GM18873 (cell line): Measurements from ENCODE around the gene DNAJA4.

Source experiments
- ATAC-seq: cut with Tn5 transposase; IDR thresholded peaks from one replicate; pipeline ENCODE4 v1.9.1; 2021; ENCODE audit warnings: mild to moderate bottlenecking, moderate library complexity, moderate number of reproducible peaks; ENCODE audit not compliant: unreplicated experiment, low FRiP score

Gene DNAJA4

GRCh38 chr15:78264304-78265136 is at the start of gene DNAJA4:
Gene DNAJA4, plus strand, starts transcription at chr15:78264562. Its CDS starts 202 bp downstream, at chr15:78264764.
- ATAC-seq, result no peak

GRCh38 chr15:78216276-78217104 is 47.9 kb upstream of the DNAJA4 start:
- no peak for ATAC-seq

DNA sequence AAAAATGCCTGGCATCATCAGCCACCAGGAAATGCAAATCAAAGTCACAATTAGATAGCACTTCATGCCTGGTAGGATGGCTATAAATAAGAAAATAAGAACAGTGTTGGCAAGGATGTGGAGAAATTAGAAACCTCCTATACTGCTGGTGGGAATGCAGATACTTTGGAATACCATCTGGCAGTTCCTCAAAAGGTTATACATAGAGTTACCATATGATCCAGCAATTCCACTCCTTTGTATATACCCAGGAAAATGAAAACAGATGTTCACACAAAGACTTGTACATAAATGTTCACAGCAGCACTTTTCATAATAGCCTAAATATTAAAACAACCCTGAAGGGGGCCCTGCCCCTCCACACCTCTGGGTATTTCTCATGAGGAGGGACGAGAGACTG is 43.6 kb upstream of the DNAJA4 start:
- ATAC-seq, result no peak

DNA sequence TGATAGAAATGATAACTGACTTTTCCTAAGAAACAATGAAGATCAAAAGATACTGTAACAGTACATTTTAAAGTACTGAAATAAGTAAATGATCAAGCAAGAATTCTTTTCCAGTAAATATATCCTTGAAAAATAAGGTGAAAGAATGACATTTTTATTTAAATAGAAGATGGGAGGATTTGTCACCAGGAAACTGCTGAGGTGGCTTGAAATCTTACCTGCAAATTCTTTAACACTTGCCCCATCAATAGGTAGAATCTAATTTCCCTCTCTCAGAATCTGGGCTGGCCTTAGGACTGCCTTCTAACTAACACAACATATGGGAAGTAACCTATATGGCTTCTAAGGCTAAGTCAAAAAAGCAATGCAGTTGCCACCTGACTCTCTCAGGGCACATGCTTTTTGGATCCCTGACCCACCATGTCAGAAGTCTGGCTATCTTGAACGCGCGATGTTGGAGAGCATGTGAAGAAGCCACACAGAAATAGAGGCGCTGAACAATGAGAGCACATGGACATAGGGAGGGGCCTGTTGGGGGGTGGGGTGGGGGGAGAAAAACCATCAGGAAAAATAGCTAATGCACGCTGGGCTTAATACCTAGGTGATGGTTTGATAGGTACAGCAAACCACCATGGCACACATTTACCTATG is 41.5 kb upstream of the DNAJA4 start:
- no peak for ATAC-seq

- ATAC-seq, result no peak
Observed at GRCh38 chr15:78223396-78224022, 40.9 kb upstream of the DNAJA4 start.

DNA sequence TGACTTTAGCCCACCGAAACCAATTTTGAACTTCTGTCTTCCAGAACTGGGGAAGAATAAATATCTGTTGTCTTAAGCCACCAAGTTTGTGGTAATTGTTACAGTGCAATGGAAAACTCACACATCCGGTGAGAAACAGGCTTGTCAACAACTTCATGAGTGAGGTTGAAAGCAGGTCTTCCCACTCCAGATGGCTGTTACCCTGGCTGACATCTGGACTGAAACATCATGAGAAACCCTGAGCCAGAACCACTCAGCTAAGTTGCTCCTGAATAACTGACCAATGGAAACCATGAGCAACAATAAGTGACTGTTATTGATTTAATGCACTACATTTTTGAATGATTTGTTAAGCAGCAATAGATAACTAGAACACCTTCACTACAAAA is 40.3 kb upstream of the DNAJA4 start:
- no peak for ATAC-seq

DNA sequence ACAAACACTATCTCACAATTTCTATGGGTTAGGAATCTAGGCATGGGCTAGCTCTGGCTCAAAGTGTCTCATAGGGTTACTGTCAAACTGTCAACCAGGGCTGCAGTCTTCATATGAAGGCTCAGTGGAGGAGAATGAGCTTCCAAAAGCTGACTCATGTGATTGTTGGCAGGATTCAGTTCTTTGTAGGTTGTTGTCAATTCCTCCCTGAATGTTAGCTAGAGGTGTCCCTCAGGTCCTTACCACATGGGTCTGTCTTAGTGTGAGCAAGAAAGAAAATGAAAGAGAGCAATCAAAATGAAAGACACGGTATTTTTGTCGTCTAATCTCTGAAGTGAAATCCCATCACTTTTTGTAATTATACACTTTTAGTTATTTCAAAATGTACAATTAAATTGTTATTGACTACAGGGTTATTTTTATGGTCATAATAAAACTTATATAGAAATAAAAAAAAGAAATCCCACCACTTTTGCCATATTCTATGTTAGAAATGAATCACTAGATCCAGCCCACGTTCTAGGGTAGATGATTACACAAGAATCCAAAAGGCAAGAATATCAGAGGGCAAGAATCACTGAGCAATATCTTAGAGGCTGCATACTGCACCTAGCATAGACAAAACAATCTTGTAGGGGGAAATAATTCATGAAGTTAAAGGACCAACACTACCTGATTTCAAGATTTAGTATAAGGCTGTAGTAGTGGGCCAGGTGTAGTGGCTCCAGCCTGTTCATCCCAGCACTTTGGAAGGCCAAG is 38.4 kb upstream of the DNAJA4 start:
- no peak for ATAC-seq

GRCh38 chr15:78228356-78228996 is 35.9 kb upstream of the DNAJA4 start:
- ATAC-seq, result no peak

DNA sequence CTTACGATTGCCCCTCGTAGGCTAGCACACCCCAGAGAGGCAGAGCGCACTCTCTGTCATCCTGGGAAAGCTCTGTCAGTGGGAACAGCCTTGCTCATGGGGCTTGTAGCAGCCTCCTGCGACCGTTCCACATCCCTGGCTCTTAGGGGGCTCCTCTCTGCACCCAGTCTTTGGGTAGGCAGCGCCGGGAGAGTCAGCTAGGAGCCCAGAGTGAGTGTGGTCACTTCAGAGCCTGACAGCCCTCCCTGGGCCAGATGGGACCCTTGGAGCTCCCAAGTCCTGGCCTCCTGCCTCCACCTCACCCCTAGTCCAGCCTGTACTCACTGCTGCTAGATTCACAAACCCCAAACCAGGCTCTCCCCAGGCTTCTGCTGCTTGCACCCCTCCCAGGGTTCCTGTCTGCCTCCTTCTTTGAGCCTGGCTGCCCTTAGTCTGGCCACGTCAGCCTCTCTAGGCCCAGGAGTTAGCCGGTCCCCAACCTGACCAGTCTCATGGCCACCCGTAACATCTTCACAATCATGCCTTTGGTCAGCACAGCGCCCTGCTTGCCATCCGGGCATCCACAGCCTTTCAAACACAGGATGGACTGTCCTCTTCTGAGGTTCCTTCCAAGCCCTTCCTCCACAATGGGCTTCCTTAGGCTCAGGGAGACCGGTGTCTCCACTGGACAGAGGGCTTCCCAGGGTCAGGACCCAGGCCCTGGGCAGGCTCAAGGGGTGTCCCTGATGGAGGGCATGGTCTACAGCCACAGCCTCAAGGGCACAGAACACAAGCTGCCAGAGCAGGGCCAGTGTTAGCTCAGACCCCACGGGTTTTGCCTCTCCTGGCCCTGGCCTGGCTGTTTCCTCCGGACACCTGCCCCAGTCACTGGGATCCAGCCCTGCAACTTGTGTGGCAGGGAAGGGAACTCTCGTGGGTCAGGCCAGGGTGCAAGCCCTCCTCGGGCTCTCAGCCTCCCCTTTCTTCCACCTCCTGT is 34.6 kb upstream of the DNAJA4 start:
- no peak for ATAC-seq

DNA sequence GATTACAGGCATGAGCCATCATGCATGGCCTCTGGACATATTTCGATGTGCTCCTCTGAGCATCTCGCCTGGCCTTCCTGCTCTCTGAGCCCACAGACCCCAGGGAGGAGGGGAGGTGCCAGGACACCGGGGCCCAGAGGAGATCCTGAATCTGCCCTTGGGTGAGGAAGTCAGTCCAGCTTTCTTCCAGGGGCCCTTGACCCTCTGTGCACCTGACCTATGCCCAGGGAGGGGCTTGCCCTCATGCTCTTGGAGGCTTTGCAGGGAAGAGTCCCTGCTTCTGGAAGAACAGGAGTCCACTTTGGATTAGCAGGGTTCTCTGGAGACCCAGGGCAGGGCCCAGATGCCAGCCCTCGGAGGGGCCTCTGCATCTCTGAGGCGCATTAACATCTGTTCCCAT is 31.4 kb upstream of the DNAJA4 start:
- ATAC-seq, result no peak

- ATAC-seq, result no peak
Observed at GRCh38 chr15:78233496-78233895, 30.9 kb upstream of the DNAJA4 start.

GRCh38 chr15:78234515-78235040 is 29.8 kb upstream of the DNAJA4 start, which contains the start of gene ACSBG1:
Gene ACSBG1, minus strand, starts transcription at chr15:78234565. Its CDS starts 64 bp downstream, at chr15:78234501.
- no peak for ATAC-seq

GRCh38 chr15:78236491-78236890 is 27.9 kb upstream of the DNAJA4 start:
- no peak for ATAC-seq

- ATAC-seq, result no peak
Observed at GRCh38 chr15:78237146-78237545, 27.2 kb upstream of the DNAJA4 start.

DNA sequence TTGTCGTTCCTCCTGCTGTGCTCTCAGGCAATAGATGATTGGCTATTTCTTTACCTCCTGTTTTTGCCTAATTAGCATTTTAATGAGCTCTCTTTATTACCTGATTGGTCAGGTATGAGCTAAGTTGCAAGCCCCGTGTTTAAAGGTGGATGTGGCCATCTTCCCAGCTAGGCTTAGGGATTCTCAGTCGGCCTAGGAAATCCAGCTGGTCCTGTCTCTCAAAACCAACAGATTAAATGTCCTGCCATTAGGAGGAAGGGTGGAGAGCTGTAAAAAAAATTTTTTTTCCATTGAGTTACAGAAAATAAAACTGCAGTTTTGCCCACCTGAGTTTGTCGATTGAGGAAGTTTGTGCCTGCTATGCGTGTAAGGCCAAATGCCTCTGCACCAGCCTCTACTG is 24.6 kb upstream of the DNAJA4 start:
- ATAC-seq, result no peak

DNA sequence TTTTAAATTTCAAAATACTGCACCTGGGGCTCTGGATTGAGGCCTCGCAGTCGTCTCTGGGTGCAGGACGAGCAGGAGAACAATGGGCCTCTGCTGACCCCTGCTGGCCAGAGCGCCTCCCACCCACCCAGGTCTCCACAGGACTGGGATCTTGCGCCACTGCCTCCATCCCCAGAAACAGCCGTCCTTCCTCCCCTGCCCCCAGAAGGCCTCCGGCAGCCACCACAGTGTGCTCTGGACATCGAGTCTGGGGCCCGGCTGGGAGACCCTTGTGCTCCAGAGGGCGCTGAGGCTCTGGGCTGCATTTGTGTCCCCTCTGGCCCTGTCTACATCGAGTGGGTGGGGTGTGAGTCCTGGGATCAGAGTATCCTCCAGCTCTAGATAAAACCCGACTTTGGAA is 23.3 kb upstream of the DNAJA4 start:
- no peak for ATAC-seq

- ATAC-seq, result no peak
Observed at GRCh38 chr15:78242128-78242527, 22.2 kb upstream of the DNAJA4 start.

- no peak for ATAC-seq
Observed at GRCh38 chr15:78243058-78243457, 21.3 kb upstream of the DNAJA4 start.
